ENCODE measurements around the gene TBC1D7.

Gene TBC1D7

GRCh38 chr6:13328076-13328874 lies at the start of gene TBC1D7:
Gene TBC1D7 (minus strand): TSS chr6:13328537. CDS start chr6:13326898, 1,639 bp downstream.
- peak; percentile 91 for DNase-seq

- DNase-seq: no peak
Measured at GRCh38 chr6:13377054-13377758, 48.9 kb upstream of the TBC1D7 start.

- peak; percentile 47 for DNase-seq
Measured at GRCh38 chr6:13375360-13375878, 47.1 kb upstream of the TBC1D7 start.

- no peak for DNase-seq
Measured at GRCh38 chr6:13373919-13374318, 45.6 kb upstream of the TBC1D7 start.

GRCh38 chr6:13373488-13373886 lies 45.1 kb upstream of the TBC1D7 start:
- DNase-seq: no peak

GRCh38 chr6:13372688-13373487 lies 44.6 kb upstream of the TBC1D7 start:
- no peak for DNase-seq

- DNase-seq: no peak
Measured at GRCh38 chr6:13372076-13372475, 43.7 kb upstream of the TBC1D7 start.

- no peak for DNase-seq
Measured at GRCh38 chr6:13371421-13372072, 43.2 kb upstream of the TBC1D7 start.

- DNase-seq: no peak
Measured at GRCh38 chr6:13370623-13371022, 42.3 kb upstream of the TBC1D7 start.

GRCh38 chr6:13369591-13369990 lies 41.3 kb upstream of the TBC1D7 start:
- no peak for DNase-seq

GRCh38 chr6:13368731-13369115 lies 40.4 kb upstream of the TBC1D7 start:
- no peak for DNase-seq

- no peak for DNase-seq
Measured at GRCh38 chr6:13368079-13368730, 39.9 kb upstream of the TBC1D7 start.

- DNase-seq: no peak
Measured at GRCh38 chr6:13367396-13367795, 39.1 kb upstream of the TBC1D7 start.

- DNase-seq: no peak
Measured at GRCh38 chr6:13365320-13365719, 37.0 kb upstream of the TBC1D7 start.

GRCh38 chr6:13364842-13365241 lies 36.5 kb upstream of the TBC1D7 start:
- DNase-seq: no peak

- no peak for DNase-seq
Measured at GRCh38 chr6:13362412-13362811, 34.1 kb upstream of the TBC1D7 start.

- no peak for DNase-seq
Measured at GRCh38 chr6:13360671-13361540, 32.6 kb upstream of the TBC1D7 start.

- no peak for DNase-seq
Measured at GRCh38 chr6:13359287-13359686, 30.9 kb upstream of the TBC1D7 start.

- DNase-seq: no peak
Measured at GRCh38 chr6:13358511-13358910, 30.2 kb upstream of the TBC1D7 start.

GRCh38 chr6:13357551-13358075 lies 29.3 kb upstream of the TBC1D7 start:
- DNase-seq: no peak
